ENCODE results near the gene SRSF12.

The SRSF12 gene

GRCh38 chr6:89048288-89048923 lies 69.5 kb downstream of the SRSF12 start:
- H3K4me1 ChIP-seq (ENCODE audit: control insufficient read depth, insufficient read depth, low read length): peaks cover 7% of the 10 kb centered on the region
- no peaks in the 10 kb centered on the region for H3K36me3 ChIP-seq (ENCODE audit: control insufficient read depth, insufficient read depth, low read length)
- no peak overlapping the region for H3K9ac ChIP-seq (ENCODE audit: low read depth, low read length)
- no peaks in the 10 kb centered on the region for H3K9me3 ChIP-seq (ENCODE audit: control insufficient read depth, insufficient read depth, low read length)
- H3K27me3 ChIP-seq (ENCODE audit: control insufficient read depth, insufficient read depth, low read length): peaks cover 20% of the 10 kb centered on the region
- no peak overlapping the region for H3K4me3 ChIP-seq (ENCODE audit: low read depth, low read length)

- Histone ChIP-seq H3K27me3 (ENCODE audit: control insufficient read depth, insufficient read depth, low read length) (peaks cover 20% of the 10 kb centered on the region), H3K9ac (ENCODE audit: low read depth, low read length) (no peak overlapping the region), H3K4me3 (ENCODE audit: low read depth, low read length) (no peak overlapping the region), H3K9me3 (ENCODE audit: control insufficient read depth, insufficient read depth, low read length) (no peaks in the 10 kb centered on the region), H3K4me1 (ENCODE audit: control insufficient read depth, insufficient read depth, low read length) (peaks cover 7% of the 10 kb centered on the region), H3K36me3 (ENCODE audit: control insufficient read depth, insufficient read depth, low read length) (no peaks in the 10 kb centered on the region)
Measured at GRCh38 chr6:89047473-89047872, 70.4 kb downstream of the SRSF12 start.

All from iPS-15b (cell line).